ENCODE results near the gene SEBOX. TPM values are rescaled to one million over a fixed set of nuclear protein-coding genes. Genes with fewer than 3 reads are reported as not detected.

Gene SEBOX
- total RNA-seq, 1 donor: not detected

GRCh38 chr17:28394337-28395116 is 29.5 kb upstream of the SEBOX start:
- peaks cover 2% of the 10 kb centered on the region for H3K36me3 ChIP-seq (ENCODE audit: insufficient read depth, low read length)
- H3K9me3 ChIP-seq (ENCODE audit: low read depth, low read length): no peaks in the 10 kb centered on the region
- H3K4me2 ChIP-seq (ENCODE audit: insufficient read depth, low read length): no peak overlapping the region
- DNase-seq (ENCODE audit: insufficient read length, low spot score, missing footprints): peak; percentile 89
- no peak overlapping the region for H3K4me3 ChIP-seq (ENCODE audit: insufficient read depth, low read length)
- H3K79me2 ChIP-seq (ENCODE audit: insufficient read depth, low read length): no peaks in the 10 kb centered on the region
- no peak overlapping the region for H3K27ac ChIP-seq (ENCODE audit: low read depth, low read length)
- TF ChIP-seq CTCF (IDR thresholded peaks at IDR 0.05; ENCODE audit: extremely low read depth, low read depth, low read length): no peak
- H2AFZ ChIP-seq (ENCODE audit: low read length): no peak overlapping the region
- H3K4me1 ChIP-seq (ENCODE audit: insufficient read depth, low read length): peaks cover 9% of the 10 kb centered on the region
- peaks cover 7% of the 10 kb centered on the region for H4K20me1 ChIP-seq (ENCODE audit: insufficient read depth, low read length)
- H3K27me3 ChIP-seq (ENCODE audit: insufficient read depth, low read length): no peaks in the 10 kb centered on the region

GRCh38 chr17:28392491-28392890 is 27.5 kb upstream of the SEBOX start:
- no peaks in the 10 kb centered on the region for H3K27me3 ChIP-seq (ENCODE audit: insufficient read depth, low read length)
- peak; percentile 92 for DNase-seq (ENCODE audit: insufficient read length, low spot score, missing footprints)
- no peak overlapping the region for H3K4me2 ChIP-seq (ENCODE audit: insufficient read depth, low read length)
- H3K36me3 ChIP-seq (ENCODE audit: insufficient read depth, low read length): no peaks in the 10 kb centered on the region
- H2AFZ ChIP-seq (ENCODE audit: low read length): no peak overlapping the region
- no peaks in the 10 kb centered on the region for H3K9me3 ChIP-seq (ENCODE audit: low read depth, low read length)
- peaks cover 4% of the 10 kb centered on the region for H3K4me1 ChIP-seq (ENCODE audit: insufficient read depth, low read length)
- H3K79me2 ChIP-seq (ENCODE audit: insufficient read depth, low read length): no peaks in the 10 kb centered on the region
- H3K27ac ChIP-seq (ENCODE audit: low read depth, low read length): no peak overlapping the region
- H3K4me3 ChIP-seq (ENCODE audit: insufficient read depth, low read length): no peak overlapping the region
- H4K20me1 ChIP-seq (ENCODE audit: insufficient read depth, low read length): peaks cover 3% of the 10 kb centered on the region
- no peak for TF ChIP-seq CTCF (IDR thresholded peaks at IDR 0.05; ENCODE audit: extremely low read depth, low read depth, low read length)

DNA sequence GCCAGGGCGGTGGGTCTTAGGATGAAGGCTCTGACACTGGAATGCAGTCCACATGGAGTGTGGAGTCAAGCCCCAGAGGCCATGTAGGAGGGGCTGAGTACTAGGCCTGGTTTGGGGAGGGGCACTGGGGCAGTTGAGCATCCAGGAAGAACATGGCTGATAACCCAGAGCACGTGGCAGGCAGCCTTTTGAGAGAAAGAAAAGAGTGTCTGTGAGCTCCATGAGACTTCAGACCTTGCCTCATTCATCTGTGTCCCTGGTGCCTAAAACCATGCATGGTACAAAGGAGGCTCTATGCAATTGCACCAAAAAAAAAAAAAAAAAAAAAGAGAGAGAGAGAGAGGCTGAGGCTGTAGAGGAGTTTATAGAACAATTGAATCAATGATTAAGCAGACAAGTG is 26.4 kb upstream of the SEBOX start:
- peaks cover 3% of the 10 kb centered on the region for H4K20me1 ChIP-seq (ENCODE audit: insufficient read depth, low read length)
- H3K4me1 ChIP-seq (ENCODE audit: insufficient read depth, low read length): peaks cover 4% of the 10 kb centered on the region
- H2AFZ ChIP-seq (ENCODE audit: low read length): no peak overlapping the region
- no peaks in the 10 kb centered on the region for H3K9me3 ChIP-seq (ENCODE audit: low read depth, low read length)
- H3K27ac ChIP-seq (ENCODE audit: low read depth, low read length): no peak overlapping the region
- TF ChIP-seq CTCF (IDR thresholded peaks at IDR 0.05; ENCODE audit: extremely low read depth, low read depth, low read length): no peak
- H3K79me2 ChIP-seq (ENCODE audit: insufficient read depth, low read length): no peaks in the 10 kb centered on the region
- no peak for DNase-seq (ENCODE audit: insufficient read length, low spot score, missing footprints)
- H3K4me3 ChIP-seq (ENCODE audit: insufficient read depth, low read length): no peak overlapping the region
- H3K4me2 ChIP-seq (ENCODE audit: insufficient read depth, low read length): no peak overlapping the region
- H3K36me3 ChIP-seq (ENCODE audit: insufficient read depth, low read length): no peaks in the 10 kb centered on the region
- H3K27me3 ChIP-seq (ENCODE audit: insufficient read depth, low read length): no peaks in the 10 kb centered on the region

DNA sequence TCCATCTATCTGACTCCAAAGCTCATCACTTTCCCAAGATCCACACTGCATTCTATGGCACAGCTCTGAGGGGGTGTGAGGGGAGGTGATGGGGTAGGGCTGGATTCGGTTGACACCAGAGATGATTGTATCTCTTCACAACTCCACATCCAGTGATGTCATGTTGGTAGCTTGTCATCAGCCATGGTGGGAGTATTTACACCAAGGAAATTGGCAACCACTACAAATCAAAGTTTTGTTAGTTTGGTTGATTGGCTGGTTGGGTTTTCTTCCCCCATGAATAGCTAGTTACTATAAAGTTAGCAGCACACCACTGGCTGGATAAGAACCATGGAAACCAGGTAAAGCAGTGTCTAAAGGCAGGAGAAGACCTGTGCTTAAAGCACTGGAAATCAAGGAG is 26.0 kb upstream of the SEBOX start:
- Histone ChIP-seq H3K27ac (ENCODE audit: low read depth, low read length) (no peak overlapping the region), H2AFZ (ENCODE audit: low read length) (no peak overlapping the region), H3K27me3 (ENCODE audit: insufficient read depth, low read length) (no peaks in the 10 kb centered on the region), H3K4me2 (ENCODE audit: insufficient read depth, low read length) (no peak overlapping the region), H3K36me3 (ENCODE audit: insufficient read depth, low read length) (no peaks in the 10 kb centered on the region), H4K20me1 (ENCODE audit: insufficient read depth, low read length) (peaks cover 3% of the 10 kb centered on the region), H3K9me3 (ENCODE audit: low read depth, low read length) (no peaks in the 10 kb centered on the region), H3K79me2 (ENCODE audit: insufficient read depth, low read length) (no peaks in the 10 kb centered on the region), H3K4me1 (ENCODE audit: insufficient read depth, low read length) (peaks cover 4% of the 10 kb centered on the region), H3K4me3 (ENCODE audit: insufficient read depth, low read length) (no peak overlapping the region)
- no peak for DNase-seq (ENCODE audit: insufficient read length, low spot score, missing footprints)
- TF ChIP-seq CTCF (IDR thresholded peaks at IDR 0.05; ENCODE audit: extremely low read depth, low read depth, low read length): no peak

Measured in osteoblast (primary cell).